ENCODE results near the gene INPP4A. TPM values are rescaled to one million over a fixed set of nuclear protein-coding genes. Genes with fewer than 3 reads are reported as not detected.

INPP4A gene
- total and polyA plus RNA-seq, 9 of the 15 experiments (the other 6 are each of a cell fraction or from before 2014, with no cell fraction given): 1.8 to 15.7 (median 8.3) TPM

DNA sequence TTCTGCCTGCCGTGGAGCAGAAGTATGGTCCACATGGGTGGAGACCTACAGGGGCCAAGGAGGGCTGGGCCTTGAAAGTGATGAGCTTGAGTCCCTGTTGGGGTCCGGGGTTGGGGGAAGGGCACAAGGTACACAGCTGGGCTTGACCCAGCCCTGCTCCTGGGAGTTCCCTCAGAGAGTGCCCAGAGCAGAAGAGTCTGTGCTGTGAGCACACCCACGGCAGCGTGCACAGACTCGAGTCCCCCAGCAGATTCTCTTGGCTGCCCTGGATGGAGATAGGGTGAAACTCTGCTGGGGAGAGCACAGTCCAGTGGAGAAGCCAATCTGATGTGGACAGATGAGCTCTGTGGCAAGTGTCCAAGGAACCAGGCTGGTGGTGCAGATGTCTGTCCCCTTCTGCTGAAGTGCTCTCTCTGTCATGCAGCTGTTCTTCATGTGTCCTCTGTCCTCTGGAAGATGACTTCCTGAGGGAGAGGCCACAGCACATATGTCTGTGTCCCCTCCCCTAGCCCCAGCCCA, 27.5 kb downstream of the INPP4A start (continued):
- TF ChIP-seq, protein P1, sequence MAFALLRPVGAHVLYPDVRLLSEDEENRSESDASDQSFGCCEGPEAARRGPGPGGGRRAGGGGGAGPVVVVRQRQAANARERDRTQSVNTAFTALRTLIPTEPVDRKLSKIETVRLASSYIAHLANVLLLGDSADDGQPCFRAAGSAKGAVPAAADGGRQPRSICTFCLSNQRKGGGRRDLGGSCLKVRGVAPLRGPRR (CRISPR knock-in tag; IDR thresholded peaks at IDR 0.05): no peak

DNA sequence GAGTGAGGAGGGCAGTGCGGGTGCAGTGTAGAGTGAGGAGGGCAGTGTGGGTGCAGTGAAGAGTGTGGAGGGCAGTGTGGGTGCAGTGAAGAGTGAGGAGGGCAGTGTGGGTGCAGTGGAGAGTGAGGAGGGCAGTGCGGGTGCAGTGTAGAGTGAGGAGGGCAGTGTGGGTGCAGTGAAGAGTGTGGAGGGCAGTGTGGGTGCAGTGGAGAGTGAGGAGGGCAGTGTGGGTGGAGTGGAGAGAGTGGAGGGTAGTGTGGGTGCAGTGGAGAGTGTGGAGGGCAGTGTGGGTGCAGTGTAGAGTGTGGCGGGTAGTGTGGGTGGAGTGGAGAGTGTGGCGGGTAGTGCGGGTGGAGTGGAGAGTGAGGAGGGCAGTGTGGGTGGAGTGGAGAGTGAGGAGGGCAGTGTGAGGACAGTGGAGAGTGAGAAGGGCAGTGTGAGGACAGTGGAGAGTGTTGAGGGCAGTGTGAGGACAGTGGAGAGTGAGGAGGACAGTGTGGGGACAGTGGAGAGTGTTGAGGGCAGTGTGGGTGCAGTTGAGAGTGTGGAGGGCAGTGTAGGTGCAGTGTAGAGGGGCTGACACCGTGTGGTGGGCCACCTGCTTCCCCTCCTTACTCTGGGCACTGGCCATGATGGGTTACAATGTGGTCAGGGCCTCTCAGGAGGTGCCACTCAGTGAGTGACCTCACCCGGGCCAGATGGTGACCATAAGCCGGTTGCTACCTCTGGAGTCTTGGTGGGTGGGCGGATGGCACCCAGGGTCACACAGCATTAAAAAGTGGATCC, 28.5 kb downstream of the INPP4A start:
- WGBS (ENCODE audit: insufficient coverage, low coverage, missing lambda C conversion rate): 70% methylated on average over 8 of the region's 9 CpGs
- H3K79me2 ChIP-seq (ENCODE audit: control insufficient read depth, insufficient read depth, low read length): peaks cover 2% of the 10 kb centered on the region; the same call in 2 of the 3 replicates
- no peaks in the 10 kb centered on the region for H3K36me3 ChIP-seq (ENCODE audit: control insufficient read depth, insufficient read depth, low read length)
- H3K4me3 ChIP-seq: no peak overlapping the region
- peaks cover 10% of the 10 kb centered on the region for H3K9me1 ChIP-seq (ENCODE audit: control insufficient read depth, insufficient read depth, low read length)
- in situ Hi-C loops (cut with MboI): no loop called here
- CTCF ChIA-PET (ENCODE audit: low intra/inter-chr PET ratio): no interaction called here
- POLR2A ChIA-PET: interaction anchor here (0.5 kb wide), 1 partner anchor 74 kb away, joined by 3 read pairs; no protein-coding TSS in a partner anchor
- peaks cover 25% of the 10 kb centered on the region for H4K20me1 ChIP-seq (replicated peaks; ENCODE audit: control insufficient read depth, insufficient read depth, low read length)
- BruUV-seq (replicated peaks): no TSS peak
- H3K9me3 ChIP-seq (replicated peaks; ENCODE audit: control insufficient read depth, insufficient read depth, low read depth, low read length): no peaks in the 10 kb centered on the region
- peaks cover 5 to 30% of the 10 kb centered on the region in 2 experiments; a peak in 3 of 5 replicates for H3K4me1 ChIP-seq (replicated peaks in 1 of 2; ENCODE audit: control insufficient read depth in 2 of 2, insufficient read depth in 2 of 2, low read length in 2 of 2)
- no peak overlapping the region for H2AFZ ChIP-seq (ENCODE audit: low read depth, low read length)
- DNase-seq (ENCODE audit: extremely low read depth in 1 of 4, low spot score in 3 of 4): no peak
- no peak for FAIRE-seq
- intact Hi-C loops (cut with micrococcal nuclease): no loop called here
- ATAC-seq: no peak
- H3K4me2 ChIP-seq (ENCODE audit: insufficient read depth, low read length): no peak overlapping the region
- H3K9ac ChIP-seq (ENCODE audit: insufficient read depth in 1 of 2, low read depth in 2 of 2, low read length in 2 of 2): no peak overlapping the region
- no peaks in the 10 kb centered on the region for H3K27me3 ChIP-seq (ENCODE audit: control insufficient read depth in 2 of 2, insufficient read depth in 2 of 2, low read length in 2 of 2)
- H3K27ac ChIP-seq (ENCODE audit: extremely low read depth, low read depth, low read length): no peak overlapping the region
- TF ChIP-seq HSF4 (CRISPR knock-in tag; IDR thresholded peaks at IDR 0.05; ENCODE audit: borderline replicate concordance) (no peak), ZNF239 (CRISPR knock-in tag; IDR thresholded peaks at IDR 0.05) (no peak), ZNF282 (CRISPR knock-in tag; IDR thresholded peaks at IDR 0.05) (no peak), ZBED1 (IDR thresholded peaks at IDR 0.05) (no peak), SMARCA4 (IDR thresholded peaks at IDR 0.05) (no peak), NELFE (IDR thresholded peaks at IDR 0.05; ENCODE audit: insufficient read depth, insufficient read length) (no peak), NFXL1 (CRISPR knock-in tag; IDR thresholded peaks at IDR 0.05) (no peak), HNRNPUL1 (IDR thresholded peaks at IDR 0.05; ENCODE audit: low read length) (no peak)
- TF ChIP-seq, protein P2, sequence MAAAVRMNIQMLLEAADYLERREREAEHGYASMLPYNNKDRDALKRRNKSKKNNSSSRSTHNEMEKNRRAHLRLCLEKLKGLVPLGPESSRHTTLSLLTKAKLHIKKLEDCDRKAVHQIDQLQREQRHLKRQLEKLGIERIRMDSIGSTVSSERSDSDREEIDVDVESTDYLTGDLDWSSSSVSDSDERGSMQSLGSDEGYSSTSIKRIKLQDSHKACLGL (CRISPR knock-in tag; IDR thresholded peaks at IDR 0.05; ENCODE audit: borderline replicate concordance, poor library complexity, severe bottlenecking): no peak
- TF ChIP-seq, protein P3, sequence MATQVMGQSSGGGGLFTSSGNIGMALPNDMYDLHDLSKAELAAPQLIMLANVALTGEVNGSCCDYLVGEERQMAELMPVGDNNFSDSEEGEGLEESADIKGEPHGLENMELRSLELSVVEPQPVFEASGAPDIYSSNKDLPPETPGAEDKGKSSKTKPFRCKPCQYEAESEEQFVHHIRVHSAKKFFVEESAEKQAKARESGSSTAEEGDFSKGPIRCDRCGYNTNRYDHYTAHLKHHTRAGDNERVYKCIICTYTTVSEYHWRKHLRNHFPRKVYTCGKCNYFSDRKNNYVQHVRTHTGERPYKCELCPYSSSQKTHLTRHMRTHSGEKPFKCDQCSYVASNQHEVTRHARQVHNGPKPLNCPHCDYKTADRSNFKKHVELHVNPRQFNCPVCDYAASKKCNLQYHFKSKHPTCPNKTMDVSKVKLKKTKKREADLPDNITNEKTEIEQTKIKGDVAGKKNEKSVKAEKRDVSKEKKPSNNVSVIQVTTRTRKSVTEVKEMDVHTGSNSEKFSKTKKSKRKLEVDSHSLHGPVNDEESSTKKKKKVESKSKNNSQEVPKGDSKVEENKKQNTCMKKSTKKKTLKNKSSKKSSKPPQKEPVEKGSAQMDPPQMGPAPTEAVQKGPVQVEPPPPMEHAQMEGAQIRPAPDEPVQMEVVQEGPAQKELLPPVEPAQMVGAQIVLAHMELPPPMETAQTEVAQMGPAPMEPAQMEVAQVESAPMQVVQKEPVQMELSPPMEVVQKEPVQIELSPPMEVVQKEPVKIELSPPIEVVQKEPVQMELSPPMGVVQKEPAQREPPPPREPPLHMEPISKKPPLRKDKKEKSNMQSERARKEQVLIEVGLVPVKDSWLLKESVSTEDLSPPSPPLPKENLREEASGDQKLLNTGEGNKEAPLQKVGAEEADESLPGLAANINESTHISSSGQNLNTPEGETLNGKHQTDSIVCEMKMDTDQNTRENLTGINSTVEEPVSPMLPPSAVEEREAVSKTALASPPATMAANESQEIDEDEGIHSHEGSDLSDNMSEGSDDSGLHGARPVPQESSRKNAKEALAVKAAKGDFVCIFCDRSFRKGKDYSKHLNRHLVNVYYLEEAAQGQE (IDR thresholded peaks at IDR 0.05; ENCODE audit: borderline replicate concordance): no peak
- TF ChIP-seq, protein P3 (CRISPR knock-in tag; IDR thresholded peaks at IDR 0.05; ENCODE audit: low read depth): no peak
